SKM-1 (cell line): ENCODE measurements around the gene TFDP1.
"Not testable (repeated sequence)": the region's sequence is repeated elsewhere in the genome, so short reads cannot be mapped to it uniquely, and the experiment has no call there.

Experiments
- DNase-seq: peaks from one replicate; lab custom pipeline; 2025; ENCODE audit not compliant: unreplicated experiment; lab: John Stamatoyannopoulos, UW

The TFDP1 gene

DNA sequence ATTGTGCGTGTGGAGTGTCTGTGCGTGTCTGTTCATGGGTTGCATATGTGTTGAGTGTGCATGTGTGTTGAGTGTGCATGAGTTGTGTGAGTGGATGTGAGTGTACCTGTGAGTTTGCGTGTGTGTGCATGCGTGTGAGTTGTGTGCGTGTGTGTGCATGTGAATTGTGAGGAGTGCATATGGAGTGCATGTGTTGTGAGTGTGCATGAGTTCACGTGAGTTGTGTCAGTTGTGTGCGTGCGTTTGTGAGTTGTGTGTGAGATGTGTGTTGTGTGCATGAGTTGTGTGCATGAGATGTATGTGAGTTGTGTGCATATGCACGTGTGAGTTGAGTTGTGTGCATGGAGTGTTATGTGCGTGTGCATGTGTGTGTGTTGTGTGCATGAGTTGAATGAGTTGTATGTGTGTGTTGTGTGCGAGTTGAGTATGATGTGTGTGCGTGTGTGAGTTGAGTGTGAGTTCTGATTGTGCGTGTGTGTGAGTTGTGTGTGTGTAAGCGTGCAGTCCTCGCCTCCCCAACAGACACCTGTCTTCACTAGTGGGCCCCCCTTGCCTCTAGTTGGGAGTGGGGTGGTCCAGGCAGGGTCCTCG, 29.3 kb downstream of the TFDP1 start:
- no peak for DNase-seq

DNA sequence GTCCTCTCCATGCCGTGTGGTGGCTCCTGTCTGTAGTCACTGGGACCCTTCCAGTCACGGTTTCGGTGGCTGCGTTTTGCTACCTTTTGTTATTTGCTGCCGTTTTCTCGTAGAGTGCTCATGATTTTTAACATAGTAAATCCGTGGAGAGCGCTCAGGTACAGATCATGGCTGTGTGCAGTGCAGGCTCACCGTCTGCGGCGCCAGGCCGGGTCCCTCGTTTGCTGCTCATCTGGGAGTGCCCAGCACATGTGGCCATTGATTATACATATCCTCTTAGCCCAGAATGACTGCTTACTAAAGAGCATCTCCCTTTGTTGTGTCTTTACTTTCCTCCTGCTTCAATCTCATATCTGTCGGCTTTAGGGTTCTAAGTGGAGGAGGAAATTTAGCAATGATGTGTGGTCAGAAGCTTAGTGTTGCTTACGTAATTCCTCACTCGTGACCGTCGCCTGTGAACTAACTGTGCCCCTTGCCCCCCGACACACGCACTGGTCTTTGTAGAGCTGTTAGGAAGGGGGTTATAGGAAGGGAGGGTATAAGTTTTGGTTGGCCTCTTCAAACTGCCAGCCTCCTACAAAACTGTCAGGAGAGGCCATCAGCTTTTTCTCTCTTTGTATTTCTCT, 31.8 kb downstream of the TFDP1 start:
- DNase-seq = peak; percentile 55

DNA sequence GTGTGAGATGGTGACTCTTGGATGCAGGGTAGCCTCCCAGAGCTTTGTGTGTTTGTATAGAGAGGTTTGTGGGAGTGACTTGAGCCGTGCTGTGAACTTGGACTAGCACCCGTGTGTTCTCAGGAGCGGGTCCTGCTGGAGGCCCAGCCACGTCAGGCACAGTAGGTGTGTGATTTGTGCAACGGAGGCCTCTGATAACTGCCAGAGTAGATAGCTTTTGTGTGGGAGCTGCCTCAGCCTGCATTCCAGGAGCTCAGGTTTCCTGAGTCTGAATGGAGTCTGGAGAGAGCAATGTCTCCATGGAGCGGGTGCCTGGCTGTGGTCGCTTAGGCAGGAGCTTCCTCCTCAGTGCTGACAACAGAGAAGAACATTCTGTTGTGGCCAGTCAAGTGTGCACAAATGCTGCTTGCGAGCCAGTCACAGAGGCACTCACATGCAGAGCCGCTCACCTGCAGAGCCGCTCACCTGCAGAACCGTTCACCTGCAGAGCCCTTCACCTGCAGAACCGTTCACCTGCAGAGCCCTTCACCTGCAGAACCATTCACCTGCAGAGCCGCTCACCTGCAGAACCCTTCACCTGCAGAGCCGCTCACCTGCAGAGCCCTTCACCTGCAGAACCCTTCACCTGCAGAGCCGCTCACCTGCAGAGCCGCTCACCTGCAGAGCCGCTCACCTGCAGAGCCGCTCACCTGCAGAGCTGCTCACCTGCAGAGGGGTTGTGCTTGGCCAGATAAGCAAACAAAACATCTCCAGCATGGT, 32.6 kb downstream of the TFDP1 start:
- no peak for DNase-seq

DNA sequence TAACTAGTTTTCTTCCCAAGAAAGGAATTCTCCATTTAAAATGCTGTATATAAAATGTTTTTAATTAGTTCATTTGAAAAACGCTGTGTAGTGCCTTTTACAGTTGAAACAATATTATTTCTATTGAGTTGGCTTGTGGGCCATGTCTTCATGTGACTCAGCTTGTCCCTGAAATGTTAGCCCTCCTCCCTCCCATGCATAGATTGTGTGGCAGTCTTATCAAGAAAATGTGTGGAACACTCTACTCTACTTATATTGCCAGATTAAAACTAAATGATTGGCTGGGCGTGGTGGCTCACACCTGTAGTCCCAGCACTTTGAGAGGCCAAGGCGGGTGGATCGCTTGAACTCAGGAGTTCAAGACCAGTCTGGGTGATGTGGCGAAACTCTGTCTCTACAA, 33.4 kb downstream of the TFDP1 start:
- no peak for DNase-seq

DNA sequence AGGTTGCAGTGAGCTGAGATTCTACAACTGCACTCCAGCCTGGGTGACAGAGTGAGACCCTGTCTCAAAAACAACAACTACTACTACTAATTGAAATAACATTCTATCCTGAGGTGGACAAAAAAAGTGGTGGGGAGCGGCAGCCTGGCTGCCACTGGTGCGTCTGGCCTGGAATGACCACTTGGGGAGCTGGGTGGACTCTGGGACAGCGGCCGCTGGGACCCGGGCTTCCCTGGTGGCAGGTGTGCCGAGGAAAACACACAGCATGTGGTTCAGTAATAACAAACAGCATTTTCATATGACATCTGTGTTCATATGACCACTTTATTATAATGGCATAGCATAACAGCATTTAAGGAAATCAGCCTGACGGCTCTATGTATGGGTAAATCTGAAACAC, 33.9 kb downstream of the TFDP1 start:
- no peak for DNase-seq

DNA sequence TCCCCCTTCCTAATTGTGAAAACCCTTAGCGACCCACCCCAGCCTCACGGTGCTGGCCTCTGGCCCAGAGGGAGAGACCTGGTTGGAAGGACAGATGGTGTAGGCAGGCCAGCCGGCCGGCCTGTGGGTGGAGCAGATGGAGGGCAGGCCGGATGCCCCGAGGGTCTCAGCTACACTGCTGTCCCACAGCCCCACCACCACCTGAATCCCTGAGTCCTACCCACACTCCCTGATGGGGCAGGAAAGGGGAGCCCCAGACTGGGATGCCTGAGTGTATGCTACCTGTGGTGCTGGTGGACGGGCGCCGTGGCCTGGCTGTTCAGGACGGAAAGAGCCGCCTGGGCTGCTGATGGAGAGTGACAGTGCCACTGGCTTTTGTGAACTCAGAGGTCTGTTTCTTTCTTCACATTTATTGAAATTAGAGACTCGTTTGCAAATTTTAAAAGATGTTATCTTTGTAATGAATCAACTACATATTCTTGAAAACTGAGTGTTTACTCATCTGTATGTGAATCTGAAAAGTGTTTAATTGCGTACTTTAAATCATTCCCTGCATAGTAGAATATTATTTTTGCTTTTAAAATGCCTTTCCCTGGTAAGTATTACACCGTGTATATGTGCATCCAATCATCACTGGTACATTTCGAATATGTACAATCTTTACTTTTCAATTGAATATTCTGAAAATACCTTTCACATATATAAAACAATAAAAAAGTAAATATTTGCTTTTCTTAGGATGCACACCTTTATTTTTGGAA, 35.7 kb downstream of the TFDP1 start:
- no peak for DNase-seq

DNA sequence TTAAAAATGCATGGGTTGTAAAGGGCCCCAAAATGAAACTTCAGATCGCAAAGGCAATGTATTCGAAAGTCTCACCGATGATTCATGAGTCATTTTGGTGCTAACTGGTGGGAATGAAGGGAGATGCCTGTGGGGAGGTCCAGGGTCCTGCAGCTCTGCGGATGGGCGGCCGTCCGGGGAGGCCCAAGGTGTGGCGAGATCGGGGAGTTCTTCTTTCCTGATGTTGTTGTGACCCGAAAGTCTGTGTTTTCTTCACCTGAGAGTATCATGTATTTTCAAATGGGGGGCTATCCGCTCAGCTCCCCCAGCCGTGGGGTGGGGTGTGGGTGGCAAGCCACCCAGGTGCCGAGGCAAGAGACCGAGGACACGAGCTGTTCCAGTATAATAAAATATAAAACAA, 36.5 kb downstream of the TFDP1 start:
- no peak for DNase-seq

DNA sequence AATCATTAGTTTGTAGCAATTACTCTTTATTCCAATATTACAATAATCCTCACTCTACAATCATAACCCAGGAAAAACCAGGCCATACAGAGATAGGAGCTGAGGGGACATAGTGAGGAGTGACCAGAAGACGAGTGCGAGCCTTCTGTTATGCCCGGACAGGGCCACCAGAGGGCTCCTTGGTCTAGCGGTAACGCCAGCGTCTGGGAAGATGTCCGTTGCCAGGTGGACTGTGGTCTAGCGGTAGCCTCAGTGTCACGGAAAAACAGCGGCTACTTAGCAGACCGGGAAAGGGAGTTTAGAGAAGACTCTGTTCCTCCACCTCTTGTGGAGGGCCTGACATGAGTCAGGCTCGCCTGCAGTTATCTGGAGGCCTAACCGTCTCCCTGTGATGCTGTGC, 36.9 kb downstream of the TFDP1 start:
- not testable (repeated sequence) for DNase-seq

DNA sequence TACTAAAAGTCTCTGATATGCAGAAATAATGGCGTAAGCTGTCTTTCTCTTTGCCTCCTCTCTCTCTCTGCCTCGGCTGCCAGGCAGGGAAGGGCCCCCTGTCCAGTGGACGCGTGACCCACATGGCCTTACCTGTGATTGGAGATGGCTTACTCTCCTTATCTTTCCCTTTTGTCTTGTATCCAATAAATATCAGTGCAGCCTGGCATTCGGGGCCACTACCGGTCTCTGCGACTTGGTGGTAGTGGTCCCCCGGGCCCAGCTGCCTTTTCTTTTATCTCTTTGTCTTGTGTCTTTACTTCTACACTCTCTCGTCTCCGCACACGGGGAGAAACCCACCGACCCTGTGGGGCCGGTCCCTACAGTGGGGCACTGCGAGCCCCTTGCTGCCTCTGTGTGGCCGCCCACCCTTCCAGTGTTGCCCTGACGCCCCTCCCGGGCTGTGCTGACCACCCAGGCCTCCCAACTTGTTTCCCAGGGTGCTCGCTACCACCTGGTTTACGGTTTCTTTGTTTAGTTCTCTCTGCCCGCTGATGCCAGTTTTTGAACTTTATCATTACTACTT, 37.5 kb downstream of the TFDP1 start:
- not testable (repeated sequence) for DNase-seq

DNA sequence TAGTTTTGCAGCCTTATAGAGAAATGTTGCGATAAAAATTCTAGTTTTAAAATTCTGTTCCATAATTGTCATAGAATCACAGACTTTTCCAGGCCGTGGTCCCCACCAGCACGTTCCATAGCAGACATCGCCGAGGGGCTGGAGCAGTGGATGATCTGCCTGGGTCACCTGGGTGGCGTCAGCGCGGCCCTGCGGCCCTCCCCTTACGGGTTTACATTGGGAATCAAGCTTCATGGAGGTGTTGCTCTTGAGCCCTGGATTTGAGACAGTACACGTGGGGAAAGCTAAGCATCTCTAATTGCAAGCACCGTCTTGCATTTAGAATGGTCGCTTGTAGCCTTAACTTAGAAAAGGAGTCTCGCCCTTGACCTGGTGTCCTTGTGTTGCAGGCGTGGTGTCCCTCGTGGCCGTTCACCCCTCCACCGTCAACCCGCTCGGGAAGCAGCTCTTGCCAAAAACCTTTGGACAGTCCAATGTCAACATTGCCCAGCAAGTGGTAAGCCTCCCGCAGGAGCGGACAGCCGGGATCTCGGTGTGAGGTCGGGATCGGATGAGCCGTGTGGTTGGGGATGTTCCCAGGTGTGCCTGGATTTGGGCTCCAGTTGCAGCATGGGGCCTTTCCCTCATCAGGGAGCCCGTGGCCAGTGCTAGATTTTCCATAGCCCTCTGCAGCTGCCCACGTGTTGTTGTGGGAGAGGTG, 38.4 kb downstream of the TFDP1 start:
- DNase-seq = no peak

DNA sequence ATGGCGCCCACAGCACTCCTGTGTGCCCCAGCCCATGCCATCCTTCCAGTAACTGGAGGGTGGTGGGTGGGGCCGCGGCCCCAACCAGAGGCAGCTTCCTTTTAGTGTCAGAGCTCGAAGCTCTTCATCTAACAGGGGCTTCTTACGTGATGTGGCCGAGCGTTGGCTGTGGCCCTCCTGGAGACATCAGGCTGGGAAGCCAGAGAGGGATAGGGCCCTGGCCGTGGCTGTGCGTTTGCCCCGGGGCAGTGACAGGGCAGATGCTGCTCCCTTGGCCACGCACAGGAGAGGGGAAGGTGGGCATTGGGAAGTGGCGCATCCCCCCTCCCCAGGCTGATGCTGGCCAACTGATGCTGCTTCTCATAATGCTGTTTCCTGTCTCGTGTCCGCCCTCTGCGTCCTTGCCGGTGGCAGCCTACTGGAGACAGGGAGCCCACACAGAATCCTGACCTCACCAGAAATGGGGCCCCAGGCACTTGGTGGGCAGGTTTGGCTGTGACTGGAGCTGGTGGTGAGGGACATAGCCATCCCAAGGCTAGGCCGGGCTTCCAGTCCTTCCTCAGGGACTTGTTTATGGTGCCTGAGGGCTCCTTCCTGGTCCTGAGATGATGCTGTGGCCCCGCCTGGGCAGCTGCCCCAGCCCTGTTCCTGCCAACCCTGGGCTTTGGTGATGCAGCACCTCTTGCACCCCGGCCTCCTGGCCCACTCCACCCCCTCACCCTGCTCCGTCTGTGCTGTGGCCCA, 39.1 kb downstream of the TFDP1 start:
- no peak for DNase-seq

DNA sequence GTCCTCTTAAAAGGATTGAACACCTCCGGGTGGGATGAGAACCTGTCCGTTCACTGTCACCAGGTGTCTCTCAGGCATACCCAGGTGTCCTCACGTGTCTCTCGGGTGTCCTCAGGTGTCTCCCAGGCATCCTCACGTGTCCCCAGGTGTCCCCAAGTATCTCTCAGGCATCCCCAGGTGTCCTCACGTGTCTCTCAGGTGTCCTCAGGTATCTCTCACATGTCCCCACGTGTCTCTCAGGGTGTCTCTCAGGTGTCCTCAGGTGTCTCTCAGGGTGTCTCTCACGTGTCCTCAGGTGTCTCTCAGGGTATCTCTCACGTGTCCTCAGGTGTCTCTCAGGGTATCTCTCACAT, 39.7 kb downstream of the TFDP1 start:
- no peak for DNase-seq

DNA sequence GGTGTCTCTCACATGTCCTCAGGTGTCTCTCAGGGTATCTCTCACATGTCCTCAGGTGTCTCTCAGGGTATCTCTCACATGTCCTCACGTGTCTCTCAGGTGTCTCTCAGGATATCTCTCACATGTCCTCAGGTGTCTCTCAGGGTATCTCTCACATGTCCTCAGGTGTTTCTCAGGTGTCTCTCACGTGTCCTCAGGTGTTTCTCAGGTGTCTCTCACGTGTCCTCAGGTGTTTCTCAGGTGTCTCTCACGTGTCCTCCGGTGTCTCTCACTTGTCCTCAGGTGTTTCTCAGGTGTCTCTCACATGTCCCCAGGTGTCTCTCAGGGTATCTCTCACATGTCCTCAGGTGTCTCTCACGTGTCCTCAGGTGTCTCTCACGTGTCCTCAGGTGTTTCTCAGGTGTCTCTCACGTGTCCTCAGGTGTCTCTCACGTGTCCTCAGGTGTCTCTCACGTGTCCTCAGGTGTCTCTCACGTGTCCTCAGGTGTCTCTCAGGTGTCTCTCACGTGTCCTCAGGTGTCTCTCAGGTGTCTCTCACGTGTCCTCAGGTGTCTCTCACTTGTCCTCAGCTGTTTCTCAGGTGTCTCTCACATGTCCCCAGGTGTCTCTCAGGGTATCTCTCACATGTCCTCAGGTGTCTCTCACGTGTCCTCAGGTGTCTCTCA, 40.2 kb downstream of the TFDP1 start:
- DNase-seq = not testable (repeated sequence)

DNA sequence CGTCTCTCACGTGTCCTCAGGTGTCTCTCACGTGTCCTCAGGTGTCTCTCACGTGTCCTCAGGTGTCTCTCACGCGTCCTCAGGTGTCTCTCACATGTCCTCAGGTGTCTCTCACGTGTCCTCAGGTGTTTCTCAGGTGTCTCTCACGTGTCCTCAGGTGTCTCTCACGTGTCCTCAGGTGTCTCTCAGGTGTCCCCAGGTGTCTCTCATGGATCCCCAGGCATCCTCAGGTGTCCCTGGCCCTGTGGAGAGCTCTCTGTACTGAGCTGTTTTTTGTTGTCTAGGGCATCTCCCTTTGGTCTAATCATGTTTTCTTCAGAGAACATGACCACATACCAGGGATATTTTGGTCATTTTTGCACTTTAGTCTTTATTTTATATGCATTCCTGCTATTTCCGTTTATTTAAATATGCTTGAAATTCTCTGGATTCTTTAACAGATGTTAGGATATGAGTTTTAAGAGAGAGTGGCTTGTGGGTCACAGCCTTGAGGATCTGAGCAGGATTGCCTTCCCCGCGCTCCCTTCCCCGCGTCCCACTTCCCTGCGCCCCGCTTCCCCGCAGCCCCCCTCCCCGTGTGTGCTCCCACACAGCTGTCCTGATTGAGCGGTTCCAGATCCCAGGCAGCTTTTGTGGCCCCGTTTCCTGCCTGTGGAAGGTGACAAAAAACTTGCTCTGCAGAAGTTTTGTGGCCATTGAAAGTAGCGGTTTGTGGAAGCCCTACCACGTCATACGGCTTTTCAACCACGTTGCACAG, 41.6 kb downstream of the TFDP1 start:
- no peak for DNase-seq

DNA sequence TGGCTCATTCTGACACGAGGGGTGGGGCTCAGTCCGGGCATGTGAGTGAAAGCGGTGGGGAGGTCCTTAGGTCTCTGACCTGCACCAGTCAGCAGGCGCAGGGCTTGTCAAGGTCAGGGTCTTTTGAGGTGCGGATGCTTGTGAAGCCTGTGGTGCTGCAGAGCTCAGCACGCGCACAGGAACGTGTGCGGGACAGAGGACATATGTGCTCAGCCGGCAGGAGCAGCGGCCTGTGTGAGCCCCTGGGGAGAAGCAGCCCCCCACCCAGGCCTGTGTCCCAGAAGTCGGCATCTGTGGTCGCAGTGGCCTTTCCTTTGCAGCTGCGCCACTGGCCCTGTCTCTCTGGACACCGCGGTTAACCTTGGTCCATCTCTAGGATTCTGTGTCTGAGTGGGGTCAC, 42.6 kb downstream of the TFDP1 start:
- DNase-seq = no peak

DNA sequence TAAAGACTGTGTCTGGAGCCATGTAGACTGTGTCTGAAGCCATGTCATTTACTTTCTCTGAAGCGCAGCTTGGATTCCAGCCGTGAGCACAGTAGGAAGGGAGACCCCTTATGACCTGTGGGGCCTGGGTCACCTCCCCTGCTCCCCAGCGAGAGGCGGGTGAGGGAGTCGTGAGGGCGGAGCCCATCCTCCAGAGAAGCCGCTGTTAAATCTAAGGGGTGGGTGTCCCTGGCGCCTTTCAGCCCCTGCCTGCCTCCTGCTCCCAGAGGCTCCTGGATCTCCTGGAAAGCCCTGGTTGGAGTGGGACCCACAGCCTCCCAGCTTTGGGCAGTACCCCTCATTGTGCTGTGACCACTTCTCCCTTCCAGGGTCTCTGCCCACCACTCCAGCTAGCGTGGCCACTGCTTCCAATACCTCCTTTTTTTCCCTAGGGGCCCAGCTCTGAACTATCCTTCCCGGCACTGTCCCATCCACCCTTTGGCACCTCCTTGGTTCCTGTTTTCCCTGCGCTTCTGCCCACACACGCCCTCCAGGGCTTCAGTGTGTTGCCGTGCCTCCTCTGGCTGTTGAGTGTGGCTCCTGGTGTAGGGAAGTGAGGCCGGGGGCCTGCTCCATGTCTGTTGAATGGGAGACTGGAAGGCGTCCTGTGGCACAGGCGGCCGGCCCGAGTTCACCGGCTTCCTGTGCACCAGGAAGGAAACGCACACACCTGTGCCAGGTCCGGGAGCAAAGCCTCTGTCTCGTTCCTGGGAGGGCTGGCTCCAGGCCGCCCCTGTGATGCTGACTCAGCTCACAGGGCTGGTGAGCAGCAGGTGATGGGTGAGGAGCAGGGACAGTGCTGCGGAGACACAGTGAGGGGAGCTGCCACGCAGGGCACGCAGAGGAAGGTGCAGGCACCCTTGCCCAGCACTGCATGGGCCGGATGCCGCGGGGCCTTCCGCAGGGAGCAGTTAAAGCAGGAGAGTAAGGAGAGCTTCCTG, 44.0 kb downstream of the TFDP1 start:
- no peak for DNase-seq

DNA sequence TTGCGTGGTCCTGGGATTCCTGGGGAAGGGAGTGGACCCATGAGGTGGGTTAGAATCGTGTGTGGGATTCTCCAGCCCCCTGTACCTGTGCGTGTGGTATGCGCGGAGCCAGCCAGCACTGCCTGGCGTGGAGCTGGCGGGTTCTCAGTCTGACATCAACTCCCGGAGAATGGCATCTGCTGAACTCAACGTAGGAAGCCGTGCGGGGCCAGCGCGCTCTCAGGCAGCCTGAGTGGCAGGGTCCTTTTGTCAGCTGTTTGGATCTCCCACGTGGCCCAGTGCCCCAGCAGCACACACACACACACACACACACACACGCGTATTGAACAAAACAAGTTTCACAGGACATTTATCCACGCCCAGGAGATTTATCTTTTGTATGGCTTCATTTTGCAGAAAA, 45.3 kb downstream of the TFDP1 start:
- DNase-seq = no peak

DNA sequence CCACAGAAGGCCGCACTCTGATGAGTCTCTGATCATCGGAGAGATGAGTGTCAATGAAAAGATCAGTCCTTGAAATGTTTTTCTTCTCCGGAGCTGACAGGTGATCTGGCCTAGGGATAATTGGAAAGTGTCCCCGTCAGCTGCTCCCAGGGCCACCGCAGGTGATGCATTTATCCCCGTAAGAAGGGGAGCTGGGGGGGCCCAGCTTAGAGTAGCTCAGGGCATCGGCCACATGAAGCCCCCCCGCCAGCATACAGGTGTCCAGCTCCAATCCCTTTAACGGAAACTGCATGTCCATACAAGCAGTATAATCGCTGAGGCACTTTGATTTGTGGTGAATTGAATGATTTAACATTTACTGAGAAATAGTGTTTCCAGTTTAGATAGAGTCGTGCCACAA, 45.7 kb downstream of the TFDP1 start:
- DNase-seq = no peak
